SK-N-MC (cell line): ENCODE results near the gene MTMR10.

Experiments used
- EZH2 ChIP-seq: fragments of 200-600 bp; sonication (generic); IDR thresholded peaks from one replicate; pipeline ENCODE4 v1.6.1; 2017; ENCODE audit warnings: antibody characterized with exemption
- FOXP2 ChIP-seq: optimal IDR thresholded peaks from 2 replicates; pipeline ENCODE3; 2011; ENCODE audit warnings: mild to moderate bottlenecking, moderate library complexity; ENCODE audit not compliant: insufficient read depth; ENCODE audit errors: extremely low read length, control extremely low read depth
- POLR2AphosphoS5 ChIP-seq: IDR thresholded peaks from 2 replicates; pipeline ENCODE4 v1.6.1; 2012; ENCODE audit warnings: mild to moderate bottlenecking, low read depth, low read length, borderline replicate concordance

GRCh38 chr15:30997270-30997669, 5.8 kb upstream of the MTMR10 start:
- TF ChIP-seq POLR2AphosphoS5 (no peak), EZH2 (no peak), FOXP2 (no peak)
